WTC11 (cell line): ENCODE results near the gene IQSEC1. TPM values are rescaled to one million over a fixed set of nuclear protein-coding genes. Genes with fewer than 3 reads are reported as not detected.

ENCODE experiments used
- ATAC-seq: fragments of 200-7000 bp; cut with Tn5 transposase; 2 replicates; pipeline ENCODE4 v1.10.0; 2021; ENCODE audit warnings: mild to moderate bottlenecking, moderate library complexity
- CTCF ChIA-PET: fragments of 300-600 bp; sonication (Branson Sonifier 250); formaldehyde crosslinking; loops from one replicate; lab custom pipeline; 2021; ENCODE audit warnings: antibody characterized with exemption; lab: Charles Lee
- POLR2A ChIA-PET: fragments of 350-600 bp; sonication (Branson Sonifier 250); formaldehyde crosslinking; loops from one replicate; lab custom pipeline; 2021; ENCODE audit warnings: antibody characterized with exemption; lab: Charles Lee
- DNase-seq: peaks from one replicate; pipeline ENCODE4 v3.0.0; 2021; ENCODE audit warnings: low spot score
- H3K27ac Mint-ChIP-seq: 2 replicates; pipeline ENCODE4 v1.8.0; 2021; ENCODE audit warnings: mixed read lengths
- H3K27me3 Mint-ChIP-seq: 2 replicates; pipeline ENCODE4 v1.8.0; 2021; ENCODE audit warnings: low read depth, mild to moderate bottlenecking, moderate library complexity, mixed read lengths
- H3K36me3 Mint-ChIP-seq: 2 replicates; pipeline ENCODE4 v1.8.0; 2021; ENCODE audit warnings: mixed read lengths
- H3K4me1 Mint-ChIP-seq: 2 replicates; pipeline ENCODE4 v1.8.0; 2022; ENCODE audit warnings: mixed read lengths
- H3K4me3 Mint-ChIP-seq: 2 replicates; pipeline ENCODE4 v1.8.0; 2021; ENCODE audit warnings: mild to moderate bottlenecking, moderate library complexity, mixed read lengths
- H3K9me3 Mint-ChIP-seq: 2 replicates; pipeline ENCODE4 v1.8.0; 2021; ENCODE audit warnings: mixed read lengths
- ATF1 ChIP-seq: sonication (generic); formaldehyde crosslinking; IDR thresholded peaks from 2 replicates; pipeline ENCODE4 v1.8.1; 2023; ENCODE audit warnings: mild to moderate bottlenecking, moderate library complexity, missing genetic modification reagents
- CBFB ChIP-seq: sonication (generic); formaldehyde crosslinking; IDR thresholded peaks from 2 replicates; pipeline ENCODE4 v1.8.1; 2022; ENCODE audit warnings: mild to moderate bottlenecking, low read depth, missing genetic modification reagents
- ELF4 ChIP-seq: sonication (generic); formaldehyde crosslinking; IDR thresholded peaks from 2 replicates; pipeline ENCODE4 v1.8.1; 2022; ENCODE audit warnings: low read depth, mild to moderate bottlenecking, moderate library complexity, missing genetic modification reagents
- ESRRA ChIP-seq: sonication (generic); formaldehyde crosslinking; IDR thresholded peaks from 2 replicates; pipeline ENCODE4 v1.8.1; 2022; ENCODE audit warnings: mild to moderate bottlenecking, missing genetic modification reagents, borderline replicate concordance
- FOXJ3 ChIP-seq: sonication (generic); formaldehyde crosslinking; IDR thresholded peaks from 2 replicates; pipeline ENCODE4 v1.9.0; 2021; ENCODE audit warnings: missing genetic modification reagents, mild to moderate bottlenecking, borderline replicate concordance
- GTF2I ChIP-seq: fragments of 250-450 bp; sonication (Bioruptor Pico); conservative IDR thresholded peaks from 2 replicates; pipeline ENCODE4 v1.4.0; 2021; ENCODE audit warnings: mild to moderate bottlenecking
- MXD4 ChIP-seq: fragments of 250-450 bp; sonication (Bioruptor Pico); IDR thresholded peaks from 2 replicates; pipeline ENCODE4 v1.8.0; 2021; ENCODE audit warnings: mild to moderate bottlenecking, moderate library complexity, borderline replicate concordance
- RELA ChIP-seq: sonication (generic); formaldehyde crosslinking; IDR thresholded peaks from 2 replicates; pipeline ENCODE4 v1.8.1; 2022; ENCODE audit warnings: missing genetic modification reagents, mild to moderate bottlenecking, borderline replicate concordance
- RORB ChIP-seq: fragments of 250-450 bp; sonication (Bioruptor Pico); IDR thresholded peaks from 2 replicates; pipeline ENCODE4 v1.9.0; 2021; ENCODE audit warnings: mild to moderate bottlenecking
- TCF7 ChIP-seq: sonication (generic); formaldehyde crosslinking; IDR thresholded peaks from 2 replicates; pipeline ENCODE4 v1.8.0; 2022; ENCODE audit warnings: mild to moderate bottlenecking, low read depth, missing genetic modification reagents, moderate library complexity
- TEAD1 ChIP-seq: sonication (generic); formaldehyde crosslinking; IDR thresholded peaks from 2 replicates; pipeline ENCODE4 v1.8.0; 2022; ENCODE audit warnings: mild to moderate bottlenecking, missing genetic modification reagents
- ZNF138 ChIP-seq: sonication (generic); formaldehyde crosslinking; conservative IDR thresholded peaks from 2 replicates; pipeline ENCODE4 v1.8.1; 2022; ENCODE audit warnings: mild to moderate bottlenecking, moderate library complexity, missing genetic modification reagents
- ZNF232 ChIP-seq: sonication (generic); formaldehyde crosslinking; IDR thresholded peaks from 2 replicates; pipeline ENCODE4 v1.8.0; 2022; ENCODE audit warnings: mild to moderate bottlenecking, missing genetic modification reagents
- total RNA-seq: library from RNA; stranded (reverse); gene quantifications from 3 replicates; pipeline ENCODE4 v1.2.3, GENCODE V29; 2021
- TF ChIP-seq, protein P1 (sequence below): fragments of 250-450 bp; sonication (Bioruptor Pico); IDR thresholded peaks from 2 replicates; pipeline ENCODE4 v1.9.0; 2021; ENCODE audit warnings: moderate library complexity, mild to moderate bottlenecking, inconsistent platforms, borderline replicate concordance
- TF ChIP-seq, protein P2 (sequence below): sonication (generic); formaldehyde crosslinking; IDR thresholded peaks from 2 replicates; pipeline ENCODE4 v1.8.1; 2023; ENCODE audit warnings: mild to moderate bottlenecking, moderate library complexity, missing genetic modification reagents
- TF ChIP-seq, protein P3 (sequence below): fragments of 250-450 bp; sonication (Bioruptor Pico); IDR thresholded peaks from 2 replicates; pipeline ENCODE4 v1.9.0; 2021; ENCODE audit warnings: mild to moderate bottlenecking
- TF ChIP-seq, protein P4 (sequence below): sonication (generic); formaldehyde crosslinking; IDR thresholded peaks from 2 replicates; pipeline ENCODE4 v1.8.1; 2022; ENCODE audit warnings: mild to moderate bottlenecking, missing genetic modification reagents, moderate library complexity, borderline replicate concordance
- TF ChIP-seq, protein P5 (sequence below): fragments of 250-450 bp; sonication (Bioruptor Pico); IDR thresholded peaks from 2 replicates; pipeline ENCODE4 v1.9.0; 2021; ENCODE audit warnings: mild to moderate bottlenecking, borderline replicate concordance
- TF ChIP-seq, protein P6 (sequence below): sonication (generic); formaldehyde crosslinking; IDR thresholded peaks from 2 replicates; pipeline ENCODE4 v1.8.1; 2022; ENCODE audit warnings: mild to moderate bottlenecking, moderate library complexity, missing genetic modification reagents
- TF ChIP-seq, protein P7 (sequence below): sonication (generic); formaldehyde crosslinking; IDR thresholded peaks from 2 replicates; pipeline ENCODE4 v1.8.0; 2022; ENCODE audit warnings: mild to moderate bottlenecking, missing genetic modification reagents
- TF ChIP-seq, protein P8 (sequence below): fragments of 250-450 bp; sonication (Bioruptor Pico); IDR thresholded peaks from 2 replicates; pipeline ENCODE4 v1.9.0; 2021; ENCODE audit warnings: mild to moderate bottlenecking

Gene IQSEC1
- total RNA-seq, 1 experiment from 2014 or later, result 35.0 TPM

DNA sequence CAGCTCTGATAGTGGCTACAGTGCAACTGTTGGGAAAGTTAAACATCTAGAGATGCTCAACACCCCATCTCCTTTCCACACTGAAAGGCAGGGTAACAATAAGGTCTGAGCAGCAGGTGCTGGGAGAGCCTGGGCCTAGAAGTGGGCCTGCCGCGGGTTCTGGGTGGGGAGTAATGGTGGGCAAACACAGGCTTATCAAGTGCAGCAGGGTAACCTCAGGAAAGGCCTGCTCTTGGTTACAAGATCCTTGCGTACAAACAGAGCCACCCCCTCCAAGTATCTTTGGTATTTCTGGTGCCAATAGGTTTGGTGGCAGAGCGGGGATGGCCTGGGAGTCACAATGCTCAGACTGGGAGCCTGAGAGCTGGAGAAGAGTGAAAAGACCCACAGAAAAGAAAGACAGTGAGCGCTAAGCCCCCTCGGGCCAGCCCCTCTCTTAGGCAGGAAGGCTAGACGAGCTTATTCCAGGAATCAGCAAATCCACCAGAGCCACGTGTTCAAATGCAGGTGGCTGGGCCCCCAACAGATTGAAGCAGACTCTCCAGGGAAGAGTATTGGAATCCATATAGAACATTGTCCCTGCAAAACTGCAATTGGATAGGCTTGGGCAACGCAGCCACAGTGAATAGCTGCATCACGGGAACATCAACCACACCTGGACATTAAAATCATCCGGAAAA lies 2.7 kb downstream of the IQSEC1 start:
- no peak for ATAC-seq
- no peak for DNase-seq
- peaks cover 9% of the 10 kb centered on the region; the same call in 1 of the 2 replicates for H3K4me1 Mint-ChIP-seq
- no peak overlapping the region for H3K27ac Mint-ChIP-seq
- TF ChIP-seq ZNF232 (CRISPR knock-in tag) (no peak), RELA (CRISPR knock-in tag) (no peak), CBFB (CRISPR knock-in tag) (no peak), ZNF138 (CRISPR knock-in tag) (no peak), TCF7 (CRISPR knock-in tag) (no peak), FOXJ3 (CRISPR knock-in tag) (no peak), GTF2I (CRISPR knock-in tag) (no peak), MXD4 (CRISPR knock-in tag) (no peak), RORB (CRISPR knock-in tag) (no peak)
- TF ChIP-seq, protein P1, sequence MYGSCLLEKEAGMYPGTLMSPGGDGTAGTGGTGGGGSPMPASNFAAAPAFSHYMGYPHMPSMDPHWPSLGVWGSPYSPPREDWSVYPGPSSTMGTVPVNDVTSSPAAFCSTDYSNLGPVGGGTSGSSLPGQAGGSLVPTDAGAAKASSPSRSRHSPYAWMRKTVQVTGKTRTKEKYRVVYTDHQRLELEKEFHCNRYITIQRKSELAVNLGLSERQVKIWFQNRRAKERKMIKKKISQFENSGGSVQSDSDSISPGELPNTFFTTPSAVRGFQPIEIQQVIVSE (CRISPR knock-in tag), result no peak
- TF ChIP-seq, protein P2, sequence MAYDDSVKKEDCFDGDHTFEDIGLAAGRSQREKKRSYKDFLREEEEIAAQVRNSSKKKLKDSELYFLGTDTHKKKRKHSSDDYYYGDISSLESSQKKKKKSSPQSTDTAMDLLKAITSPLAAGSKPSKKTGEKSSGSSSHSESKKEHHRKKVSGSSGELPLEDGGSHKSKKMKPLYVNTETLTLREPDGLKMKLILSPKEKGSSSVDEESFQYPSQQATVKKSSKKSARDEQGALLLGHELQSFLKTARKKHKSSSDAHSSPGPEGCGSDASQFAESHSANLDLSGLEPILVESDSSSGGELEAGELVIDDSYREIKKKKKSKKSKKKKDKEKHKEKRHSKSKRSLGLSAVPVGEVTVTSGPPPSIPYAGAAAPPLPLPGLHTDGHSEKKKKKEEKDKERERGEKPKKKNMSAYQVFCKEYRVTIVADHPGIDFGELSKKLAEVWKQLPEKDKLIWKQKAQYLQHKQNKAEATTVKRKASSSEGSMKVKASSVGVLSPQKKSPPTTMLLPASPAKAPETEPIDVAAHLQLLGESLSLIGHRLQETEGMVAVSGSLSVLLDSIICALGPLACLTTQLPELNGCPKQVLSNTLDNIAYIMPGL (CRISPR knock-in tag), result no peak
- TF ChIP-seq, protein P3, sequence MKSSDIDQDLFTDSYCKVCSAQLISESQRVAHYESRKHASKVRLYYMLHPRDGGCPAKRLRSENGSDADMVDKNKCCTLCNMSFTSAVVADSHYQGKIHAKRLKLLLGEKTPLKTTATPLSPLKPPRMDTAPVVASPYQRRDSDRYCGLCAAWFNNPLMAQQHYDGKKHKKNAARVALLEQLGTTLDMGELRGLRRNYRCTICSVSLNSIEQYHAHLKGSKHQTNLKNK (CRISPR knock-in tag), result no peak
- TF ChIP-seq, protein P4, sequence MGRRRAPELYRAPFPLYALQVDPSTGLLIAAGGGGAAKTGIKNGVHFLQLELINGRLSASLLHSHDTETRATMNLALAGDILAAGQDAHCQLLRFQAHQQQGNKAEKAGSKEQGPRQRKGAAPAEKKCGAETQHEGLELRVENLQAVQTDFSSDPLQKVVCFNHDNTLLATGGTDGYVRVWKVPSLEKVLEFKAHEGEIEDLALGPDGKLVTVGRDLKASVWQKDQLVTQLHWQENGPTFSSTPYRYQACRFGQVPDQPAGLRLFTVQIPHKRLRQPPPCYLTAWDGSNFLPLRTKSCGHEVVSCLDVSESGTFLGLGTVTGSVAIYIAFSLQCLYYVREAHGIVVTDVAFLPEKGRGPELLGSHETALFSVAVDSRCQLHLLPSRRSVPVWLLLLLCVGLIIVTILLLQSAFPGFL, result no peak
- TF ChIP-seq, protein P5, sequence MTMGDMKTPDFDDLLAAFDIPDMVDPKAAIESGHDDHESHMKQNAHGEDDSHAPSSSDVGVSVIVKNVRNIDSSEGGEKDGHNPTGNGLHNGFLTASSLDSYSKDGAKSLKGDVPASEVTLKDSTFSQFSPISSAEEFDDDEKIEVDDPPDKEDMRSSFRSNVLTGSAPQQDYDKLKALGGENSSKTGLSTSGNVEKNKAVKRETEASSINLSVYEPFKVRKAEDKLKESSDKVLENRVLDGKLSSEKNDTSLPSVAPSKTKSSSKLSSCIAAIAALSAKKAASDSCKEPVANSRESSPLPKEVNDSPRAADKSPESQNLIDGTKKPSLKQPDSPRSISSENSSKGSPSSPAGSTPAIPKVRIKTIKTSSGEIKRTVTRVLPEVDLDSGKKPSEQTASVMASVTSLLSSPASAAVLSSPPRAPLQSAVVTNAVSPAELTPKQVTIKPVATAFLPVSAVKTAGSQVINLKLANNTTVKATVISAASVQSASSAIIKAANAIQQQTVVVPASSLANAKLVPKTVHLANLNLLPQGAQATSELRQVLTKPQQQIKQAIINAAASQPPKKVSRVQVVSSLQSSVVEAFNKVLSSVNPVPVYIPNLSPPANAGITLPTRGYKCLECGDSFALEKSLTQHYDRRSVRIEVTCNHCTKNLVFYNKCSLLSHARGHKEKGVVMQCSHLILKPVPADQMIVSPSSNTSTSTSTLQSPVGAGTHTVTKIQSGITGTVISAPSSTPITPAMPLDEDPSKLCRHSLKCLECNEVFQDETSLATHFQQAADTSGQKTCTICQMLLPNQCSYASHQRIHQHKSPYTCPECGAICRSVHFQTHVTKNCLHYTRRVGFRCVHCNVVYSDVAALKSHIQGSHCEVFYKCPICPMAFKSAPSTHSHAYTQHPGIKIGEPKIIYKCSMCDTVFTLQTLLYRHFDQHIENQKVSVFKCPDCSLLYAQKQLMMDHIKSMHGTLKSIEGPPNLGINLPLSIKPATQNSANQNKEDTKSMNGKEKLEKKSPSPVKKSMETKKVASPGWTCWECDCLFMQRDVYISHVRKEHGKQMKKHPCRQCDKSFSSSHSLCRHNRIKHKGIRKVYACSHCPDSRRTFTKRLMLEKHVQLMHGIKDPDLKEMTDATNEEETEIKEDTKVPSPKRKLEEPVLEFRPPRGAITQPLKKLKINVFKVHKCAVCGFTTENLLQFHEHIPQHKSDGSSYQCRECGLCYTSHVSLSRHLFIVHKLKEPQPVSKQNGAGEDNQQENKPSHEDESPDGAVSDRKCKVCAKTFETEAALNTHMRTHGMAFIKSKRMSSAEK, result no peak
- H3K36me3 Mint-ChIP-seq, result no peaks in the 10 kb centered on the region
- POLR2A ChIA-PET, result interaction anchor here (0.7 kb wide), 1 partner anchor 198 kb away, joined by 3 read pairs; no protein-coding TSS in a partner anchor
- no peak overlapping the region for H3K4me3 Mint-ChIP-seq
- H3K9me3 Mint-ChIP-seq, result no peaks in the 10 kb centered on the region
- CTCF ChIA-PET, result interaction anchor here (1.0 to 1.9 kb wide), 2 partner anchors 21 to 75 kb away, joined by 3 to 7 read pairs; no protein-coding TSS in a partner anchor
- peaks cover 30% of the 10 kb centered on the region for H3K27me3 Mint-ChIP-seq

DNA sequence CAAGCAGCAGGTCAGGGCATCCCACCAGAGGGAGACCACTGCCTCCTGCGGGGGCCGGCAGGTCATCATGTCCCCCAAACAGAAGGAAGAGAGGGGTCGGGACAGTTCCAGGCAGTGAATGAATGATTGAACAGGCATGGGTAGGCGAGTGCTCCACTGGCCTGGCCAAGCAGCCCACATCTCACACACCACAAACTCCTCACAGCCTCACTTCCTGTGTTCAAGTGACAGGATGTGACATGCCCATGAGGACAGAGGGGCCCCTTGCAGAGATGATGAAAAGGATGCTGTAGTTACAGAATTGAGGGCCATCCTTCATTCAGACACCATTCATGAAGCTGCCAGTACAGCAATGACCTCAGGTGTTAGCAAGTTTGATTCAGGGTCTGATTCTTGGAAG lies 3.7 kb downstream of the IQSEC1 start:
- ATAC-seq, result no peak
- TF ChIP-seq ESRRA, result no peak
- TF ChIP-seq, protein P6, sequence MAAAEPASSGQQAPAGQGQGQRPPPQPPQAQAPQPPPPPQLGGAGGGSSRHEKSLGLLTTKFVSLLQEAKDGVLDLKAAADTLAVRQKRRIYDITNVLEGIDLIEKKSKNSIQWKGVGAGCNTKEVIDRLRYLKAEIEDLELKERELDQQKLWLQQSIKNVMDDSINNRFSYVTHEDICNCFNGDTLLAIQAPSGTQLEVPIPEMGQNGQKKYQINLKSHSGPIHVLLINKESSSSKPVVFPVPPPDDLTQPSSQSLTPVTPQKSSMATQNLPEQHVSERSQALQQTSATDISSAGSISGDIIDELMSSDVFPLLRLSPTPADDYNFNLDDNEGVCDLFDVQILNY (CRISPR knock-in tag), result no peak
- TF ChIP-seq, protein P7, sequence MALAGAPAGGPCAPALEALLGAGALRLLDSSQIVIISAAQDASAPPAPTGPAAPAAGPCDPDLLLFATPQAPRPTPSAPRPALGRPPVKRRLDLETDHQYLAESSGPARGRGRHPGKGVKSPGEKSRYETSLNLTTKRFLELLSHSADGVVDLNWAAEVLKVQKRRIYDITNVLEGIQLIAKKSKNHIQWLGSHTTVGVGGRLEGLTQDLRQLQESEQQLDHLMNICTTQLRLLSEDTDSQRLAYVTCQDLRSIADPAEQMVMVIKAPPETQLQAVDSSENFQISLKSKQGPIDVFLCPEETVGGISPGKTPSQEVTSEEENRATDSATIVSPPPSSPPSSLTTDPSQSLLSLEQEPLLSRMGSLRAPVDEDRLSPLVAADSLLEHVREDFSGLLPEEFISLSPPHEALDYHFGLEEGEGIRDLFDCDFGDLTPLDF (CRISPR knock-in tag), result no peak
- TF ChIP-seq, protein P8, sequence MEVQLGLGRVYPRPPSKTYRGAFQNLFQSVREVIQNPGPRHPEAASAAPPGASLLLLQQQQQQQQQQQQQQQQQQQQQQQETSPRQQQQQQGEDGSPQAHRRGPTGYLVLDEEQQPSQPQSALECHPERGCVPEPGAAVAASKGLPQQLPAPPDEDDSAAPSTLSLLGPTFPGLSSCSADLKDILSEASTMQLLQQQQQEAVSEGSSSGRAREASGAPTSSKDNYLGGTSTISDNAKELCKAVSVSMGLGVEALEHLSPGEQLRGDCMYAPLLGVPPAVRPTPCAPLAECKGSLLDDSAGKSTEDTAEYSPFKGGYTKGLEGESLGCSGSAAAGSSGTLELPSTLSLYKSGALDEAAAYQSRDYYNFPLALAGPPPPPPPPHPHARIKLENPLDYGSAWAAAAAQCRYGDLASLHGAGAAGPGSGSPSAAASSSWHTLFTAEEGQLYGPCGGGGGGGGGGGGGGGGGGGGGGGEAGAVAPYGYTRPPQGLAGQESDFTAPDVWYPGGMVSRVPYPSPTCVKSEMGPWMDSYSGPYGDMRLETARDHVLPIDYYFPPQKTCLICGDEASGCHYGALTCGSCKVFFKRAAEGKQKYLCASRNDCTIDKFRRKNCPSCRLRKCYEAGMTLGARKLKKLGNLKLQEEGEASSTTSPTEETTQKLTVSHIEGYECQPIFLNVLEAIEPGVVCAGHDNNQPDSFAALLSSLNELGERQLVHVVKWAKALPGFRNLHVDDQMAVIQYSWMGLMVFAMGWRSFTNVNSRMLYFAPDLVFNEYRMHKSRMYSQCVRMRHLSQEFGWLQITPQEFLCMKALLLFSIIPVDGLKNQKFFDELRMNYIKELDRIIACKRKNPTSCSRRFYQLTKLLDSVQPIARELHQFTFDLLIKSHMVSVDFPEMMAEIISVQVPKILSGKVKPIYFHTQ, result no peak
- no peak for TF ChIP-seq RORB (CRISPR knock-in tag)
- TF ChIP-seq ELF4 (CRISPR knock-in tag), result no peak
- no peak for TF ChIP-seq TEAD1
- TF ChIP-seq ATF1 (CRISPR knock-in tag), result no peak

More for the DNA sequence above, 3.7 kb downstream of the IQSEC1 start:
- Mint-ChIP-seq H3K27me3 (peaks cover 19% of the 10 kb centered on the region), H3K4me3 (no peak overlapping the region), H3K27ac (no peak overlapping the region), H3K4me1 (peaks cover 9% of the 10 kb centered on the region; the same call in 1 of the 2 replicates), H3K9me3 (no peaks in the 10 kb centered on the region), H3K36me3 (no peaks in the 10 kb centered on the region)
- CTCF ChIA-PET, result interaction anchor here (1.0 to 1.9 kb wide), 2 partner anchors 22 to 74 kb away, joined by 3 to 7 read pairs; no protein-coding TSS in a partner anchor
- DNase-seq, result no peak
- POLR2A ChIA-PET, result no interaction called here
